GM19351 (cell line): ENCODE results near the gene MGME1.

Experiments used
- ATAC-seq: cut with Tn5 transposase; IDR thresholded peaks from one replicate; pipeline ENCODE4 v1.9.1; 2021; ENCODE audit warnings: mild to moderate bottlenecking, moderate library complexity; ENCODE audit not compliant: unreplicated experiment

MGME1 gene

DNA sequence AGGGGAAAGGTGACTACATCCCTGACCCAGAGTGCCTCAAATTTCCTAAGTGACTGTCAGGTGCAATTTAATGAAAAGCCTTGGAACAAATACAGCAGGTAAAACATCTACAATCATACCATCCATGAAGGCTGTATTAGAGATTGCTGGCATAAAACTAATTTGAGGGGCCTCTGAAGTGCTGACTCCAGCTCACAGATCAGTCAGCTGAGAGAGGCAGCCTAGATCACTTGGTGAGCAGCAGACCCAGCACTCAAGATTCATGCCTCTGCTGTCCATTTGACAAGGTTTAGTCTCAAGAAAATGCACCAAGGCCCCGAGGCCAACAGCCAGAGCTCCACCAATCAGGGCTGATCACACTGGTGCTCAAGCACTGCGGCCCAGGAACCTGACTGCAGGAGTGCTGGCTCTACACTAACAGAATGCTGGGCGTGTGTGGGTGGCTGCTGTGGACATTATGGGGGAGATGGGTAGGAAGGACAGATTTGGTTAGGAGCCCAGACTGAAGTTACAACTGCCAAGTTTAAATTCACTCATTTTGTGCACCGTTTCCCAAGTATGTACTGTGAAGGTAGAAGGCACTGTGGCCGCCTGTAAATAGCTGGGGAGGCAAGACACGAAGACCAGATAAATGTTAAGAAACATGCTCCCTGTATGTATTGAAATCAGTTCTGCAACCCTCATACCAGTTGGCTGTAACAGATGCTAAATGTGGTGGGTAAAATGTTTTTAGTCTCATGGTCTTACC, 28.4 kb upstream of the MGME1 start:
- ATAC-seq: no peak

DNA sequence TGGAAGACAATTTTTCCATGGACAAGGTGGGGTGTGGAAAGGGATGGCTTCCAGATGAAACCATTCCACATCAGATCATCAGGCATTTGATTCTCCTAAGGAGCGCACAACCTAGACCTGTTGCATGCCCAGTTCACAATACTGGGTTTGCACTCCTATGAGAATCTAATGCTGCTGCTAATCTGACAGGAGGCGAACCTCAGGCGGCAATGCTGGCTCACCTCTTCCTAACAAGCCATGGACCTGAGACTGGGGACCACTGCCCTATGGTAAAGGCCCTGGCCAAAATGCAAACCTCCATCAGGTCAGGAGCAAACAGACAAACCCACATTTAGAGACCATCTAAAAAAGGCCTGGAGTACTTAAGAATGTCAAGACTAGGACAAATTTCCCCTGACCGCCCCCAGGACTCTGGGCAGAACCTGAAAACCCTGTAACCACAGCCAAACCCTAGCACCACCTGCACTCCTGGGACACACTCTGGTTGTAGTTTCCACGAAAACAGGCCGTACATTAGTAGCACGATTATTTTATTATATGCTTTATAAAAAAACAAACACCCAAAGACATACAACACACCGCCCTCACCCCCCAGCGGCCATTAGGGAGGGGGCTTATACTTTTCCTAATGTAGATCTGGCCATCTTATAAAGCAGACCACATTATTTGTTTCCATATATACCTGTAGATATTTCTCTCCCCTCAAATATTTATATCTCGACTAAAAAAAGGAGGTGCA, 27.6 kb upstream of the MGME1 start:
- no peak for ATAC-seq

DNA sequence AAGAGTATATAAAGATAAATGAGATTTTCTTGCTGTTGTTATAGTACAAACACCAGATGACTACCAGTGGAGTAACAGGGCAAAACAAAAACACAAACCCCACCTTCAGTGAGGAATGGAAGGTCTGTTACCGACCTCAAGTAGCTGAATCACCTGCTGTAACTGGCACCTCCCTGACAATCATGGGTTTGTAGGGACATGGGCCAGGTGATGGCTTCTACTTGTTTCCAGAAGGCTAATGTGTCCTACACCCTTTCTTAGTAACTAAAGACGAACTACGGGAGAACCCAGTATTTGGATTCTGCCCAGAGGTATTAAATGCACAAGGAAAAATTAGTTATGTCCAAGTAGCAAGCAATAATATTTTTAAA, 27.0 kb upstream of the MGME1 start:
- ATAC-seq: no peak

DNA sequence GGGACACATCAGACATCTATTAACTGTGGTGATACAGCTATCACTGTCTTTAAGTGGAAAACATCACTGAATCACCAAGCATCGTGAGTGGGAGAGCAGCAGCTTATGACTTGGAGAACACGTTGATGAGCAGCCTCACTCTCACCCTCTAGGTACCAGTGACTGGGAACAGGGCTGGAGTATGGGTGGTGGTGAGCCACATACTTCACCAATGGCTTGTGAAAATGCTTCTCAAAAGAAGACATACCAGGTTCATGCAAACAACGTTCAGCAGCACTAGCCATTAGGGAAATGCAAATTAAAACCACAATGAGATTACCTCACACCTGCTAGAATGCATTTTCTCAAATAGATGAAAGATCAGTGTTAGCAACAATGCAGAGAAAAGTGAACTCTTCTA, 25.5 kb upstream of the MGME1 start:
- ATAC-seq: peak; percentile 78

DNA sequence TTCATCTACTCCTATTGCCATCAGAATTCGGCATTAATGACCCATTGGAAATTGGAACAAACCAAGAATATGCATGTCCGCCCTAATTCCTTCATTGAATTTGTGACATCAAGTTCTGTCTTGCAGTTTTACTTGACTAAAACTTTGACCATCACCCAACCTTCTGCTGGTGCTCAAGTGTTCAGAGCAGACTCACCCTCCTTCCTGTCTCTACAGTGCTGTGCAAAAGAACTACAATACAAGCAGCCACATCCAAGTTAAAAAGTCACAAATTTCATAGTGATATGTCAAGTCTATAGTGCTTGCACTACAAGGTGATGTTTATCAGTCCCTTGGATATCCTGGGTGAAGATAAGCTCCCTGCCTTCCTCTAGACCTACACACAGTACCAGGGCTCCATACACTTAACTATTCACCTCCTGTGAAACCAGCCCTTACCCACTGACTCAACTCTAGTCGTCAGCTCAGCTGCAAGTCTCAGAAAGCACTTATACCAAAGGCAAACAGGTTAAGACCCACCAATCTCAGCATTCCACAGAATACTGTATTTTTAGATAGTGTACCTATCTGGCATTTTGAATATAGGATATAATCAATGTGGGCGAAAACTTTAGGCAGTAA, 23.9 kb upstream of the MGME1 start:
- ATAC-seq: no peak

DNA sequence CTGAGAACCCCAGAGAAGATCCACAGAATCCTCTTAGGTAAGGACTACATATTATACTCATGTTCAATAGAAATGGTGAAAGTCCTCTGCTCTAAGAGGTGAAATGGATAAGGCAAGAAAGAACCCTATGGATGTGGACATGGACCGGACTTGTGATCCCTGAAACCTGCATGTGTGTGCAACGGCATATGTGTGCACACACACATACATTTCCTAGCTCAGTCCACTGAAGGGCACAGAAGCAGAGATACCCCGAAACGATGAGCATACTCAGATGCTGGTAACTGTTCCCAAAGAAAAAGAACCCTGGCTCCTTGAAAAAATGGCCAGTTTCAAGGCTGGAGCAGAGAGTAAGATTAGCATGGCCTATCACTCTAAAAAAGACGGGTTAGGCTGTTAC, 22.8 kb upstream of the MGME1 start:
- ATAC-seq: no peak

DNA sequence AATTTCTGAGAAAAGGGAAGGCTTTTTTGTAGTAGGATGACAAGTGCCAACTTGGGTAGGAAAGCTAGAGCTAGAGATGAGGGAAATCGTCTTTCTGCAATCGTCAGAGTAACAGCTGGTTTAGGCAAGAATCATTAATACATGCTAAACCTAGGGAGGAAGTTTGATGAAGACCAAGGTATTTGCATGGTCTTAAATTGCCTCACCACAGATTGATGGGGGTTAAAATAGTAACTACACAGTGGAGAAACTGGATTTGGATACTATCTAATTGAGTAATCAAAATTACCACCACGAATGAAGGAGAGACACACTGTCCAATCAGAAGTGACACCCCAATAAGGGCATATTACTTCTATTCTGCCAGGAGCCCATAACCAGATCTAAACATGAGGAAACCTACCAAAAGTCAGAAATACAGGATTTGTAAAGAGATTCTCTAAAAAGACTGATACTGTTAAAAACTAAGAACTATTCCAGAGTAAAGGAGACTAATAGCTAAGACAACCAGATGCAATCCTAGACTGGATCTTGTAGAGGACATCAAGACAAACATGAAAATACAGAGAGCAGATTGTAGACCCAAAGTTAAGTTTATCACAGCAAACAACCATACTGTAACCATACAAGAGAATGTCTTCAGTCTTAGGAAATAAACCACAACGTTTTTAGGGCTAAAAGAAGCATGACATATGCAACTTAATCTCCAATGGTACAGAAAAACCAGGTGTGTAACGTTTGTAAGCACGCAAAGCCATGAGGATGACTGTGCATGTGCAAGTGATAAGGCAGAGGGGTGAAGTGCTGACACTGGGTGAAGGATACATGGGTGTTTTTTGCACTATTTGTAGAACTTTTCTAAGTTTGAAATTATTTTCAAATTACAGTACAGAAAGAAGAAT, 22.0 kb upstream of the MGME1 start:
- ATAC-seq: no peak

DNA sequence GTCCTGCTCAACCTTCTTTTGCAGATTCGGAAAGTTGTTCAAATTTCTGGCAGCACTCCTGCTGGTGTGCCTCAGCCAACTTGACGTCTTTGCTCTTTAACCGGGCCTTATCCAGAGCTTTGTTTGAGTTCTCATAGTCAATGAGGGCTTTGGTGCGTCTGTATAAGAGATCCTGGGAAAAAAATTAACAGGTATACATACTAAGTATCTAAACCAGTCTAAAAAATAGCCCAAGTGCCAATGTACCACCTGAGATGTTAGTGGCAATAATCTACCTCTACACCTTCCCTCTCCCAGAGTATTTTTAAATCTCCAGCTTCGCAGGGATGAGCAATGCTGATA, 21.4 kb upstream of the MGME1 start:
- no peak for ATAC-seq

DNA sequence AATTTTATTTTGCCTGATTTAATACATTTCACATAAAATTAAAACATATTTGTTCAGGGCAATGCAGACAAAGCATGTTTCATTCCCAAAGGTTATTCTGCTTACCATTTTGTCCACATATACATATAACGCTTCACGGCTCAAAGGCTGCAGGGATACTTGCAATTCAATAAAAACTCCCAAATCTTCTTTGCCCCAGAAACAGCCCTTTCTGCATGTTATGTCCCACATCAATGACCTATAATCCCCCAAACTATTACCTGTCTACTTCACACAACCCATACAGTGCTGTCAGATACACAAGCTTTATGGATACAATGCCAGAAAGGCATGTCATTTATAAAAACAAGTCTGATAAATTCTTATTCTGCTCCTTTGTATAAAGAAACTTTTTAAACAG, 20.4 kb upstream of the MGME1 start:
- no peak for ATAC-seq

DNA sequence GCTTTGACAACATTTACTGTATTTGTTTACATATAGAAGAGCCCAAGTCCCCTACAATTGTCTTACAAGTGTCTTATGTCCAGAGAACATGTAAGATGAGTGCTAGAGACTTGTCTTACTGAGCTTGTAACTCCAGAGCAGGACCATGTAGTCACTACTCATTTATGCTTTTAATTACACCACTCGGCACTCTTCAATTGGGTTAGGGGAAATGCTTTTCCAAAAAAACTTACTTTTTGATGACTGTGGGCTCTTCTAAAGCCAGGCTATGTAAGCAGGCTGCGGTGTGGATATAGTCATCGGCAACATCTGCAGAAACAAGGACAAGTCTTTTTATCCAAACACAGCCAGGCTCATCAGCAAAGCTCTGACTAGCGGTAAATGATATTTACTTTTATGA, 18.9 kb upstream of the MGME1 start:
- ATAC-seq: no peak

DNA sequence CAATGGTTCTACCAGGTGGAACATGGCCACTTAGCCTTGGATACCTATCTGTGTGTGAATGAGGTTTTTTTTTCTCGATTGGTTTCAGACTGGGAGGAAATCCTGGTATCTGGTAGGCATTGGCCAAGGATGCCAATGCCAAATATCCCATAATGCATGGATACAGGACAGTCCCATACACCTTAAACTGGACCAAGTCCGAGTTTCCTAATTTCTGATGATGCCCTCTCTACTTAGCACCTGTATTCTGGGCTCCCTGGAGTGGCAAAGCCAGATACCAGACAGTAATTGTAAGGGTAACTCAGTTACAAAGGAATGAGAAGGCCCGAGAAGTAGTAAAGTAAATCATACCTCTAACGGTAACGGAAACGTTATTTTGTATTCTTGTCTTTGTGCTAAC, 18.1 kb upstream of the MGME1 start:
- ATAC-seq: no peak

DNA sequence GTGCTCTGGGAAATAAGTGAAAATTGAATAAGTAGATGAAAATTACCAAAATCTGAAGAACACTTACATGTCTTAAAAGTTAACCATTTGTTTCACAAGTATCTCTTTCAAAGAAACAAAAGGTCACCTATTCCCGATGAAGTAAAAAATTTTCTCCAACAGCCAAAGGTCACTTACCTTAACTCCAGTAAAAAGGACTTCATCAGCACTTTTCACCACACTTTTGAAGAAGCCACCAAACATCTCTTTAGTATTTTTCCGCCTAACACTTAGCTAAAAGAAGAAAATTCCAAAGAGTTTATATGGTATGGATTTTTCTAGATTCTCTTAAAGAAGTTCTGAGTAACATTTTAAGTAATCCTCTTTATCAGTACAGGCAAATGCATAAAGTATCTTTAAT, 17.5 kb upstream of the MGME1 start:
- no peak for ATAC-seq

DNA sequence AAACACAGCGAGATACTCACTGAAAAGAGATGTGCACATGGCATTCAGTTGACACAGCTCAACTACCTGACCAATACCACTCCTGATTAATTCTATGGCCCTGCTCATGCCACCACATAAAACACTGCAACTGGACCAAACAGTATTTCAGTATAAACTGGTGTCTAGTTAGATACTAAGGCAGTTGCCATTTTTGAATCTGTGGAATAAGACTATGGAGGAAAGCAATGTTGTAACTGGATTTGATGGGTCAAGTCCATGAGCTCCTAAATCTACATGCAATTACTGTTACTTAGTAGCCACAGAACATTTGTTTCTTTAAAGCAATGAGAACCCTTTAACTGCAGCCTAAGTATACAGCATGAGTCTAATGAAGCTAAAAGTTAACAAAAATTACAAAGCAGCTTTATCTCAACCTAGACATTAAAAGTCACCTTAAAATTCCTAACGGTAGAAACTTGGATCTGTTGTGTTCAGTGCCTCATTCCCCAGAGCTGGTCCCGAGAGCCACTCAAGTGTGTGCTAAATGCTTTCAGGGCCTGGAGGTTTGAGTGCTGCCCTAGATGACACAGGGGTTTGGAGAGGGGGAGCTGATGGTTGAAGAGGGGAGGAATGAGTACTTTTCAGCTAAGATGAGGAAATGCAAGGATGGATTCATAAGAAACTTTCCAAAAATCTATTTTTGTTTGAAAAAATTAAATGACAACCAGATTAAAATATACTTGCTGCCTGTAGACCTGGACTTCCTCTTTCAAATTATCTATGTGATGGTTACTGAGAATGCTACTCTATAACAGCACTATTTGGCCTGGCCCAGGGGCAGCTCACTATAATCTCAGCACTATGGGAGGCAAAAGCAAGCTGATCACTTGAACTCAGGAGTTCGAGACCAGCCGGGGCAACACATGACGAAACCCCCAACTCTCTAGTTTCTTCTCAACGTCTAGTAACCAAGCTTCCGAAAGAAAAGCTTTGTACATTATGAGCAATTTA, 15.8 kb upstream of the MGME1 start:
- no peak for ATAC-seq

DNA sequence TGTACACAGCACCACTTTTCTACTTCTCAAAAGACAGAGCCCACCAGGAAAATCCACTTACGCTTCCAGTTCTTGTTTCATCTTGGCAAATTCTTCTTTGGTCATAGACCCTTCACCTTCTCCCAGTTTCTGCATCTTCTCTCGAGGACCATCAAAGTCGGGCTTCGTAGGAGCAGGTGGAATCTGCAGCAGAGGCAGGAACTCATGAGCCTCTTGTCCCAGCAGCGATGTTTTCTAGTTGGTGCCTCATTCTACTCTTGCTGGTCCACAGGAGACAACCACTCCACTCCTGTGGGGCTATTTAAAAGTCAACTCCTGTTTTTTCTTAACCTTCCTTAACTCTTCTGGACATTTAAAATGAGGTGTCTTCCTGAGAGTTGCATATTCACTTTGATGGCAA, 14.9 kb upstream of the MGME1 start:
- ATAC-seq: no peak

DNA sequence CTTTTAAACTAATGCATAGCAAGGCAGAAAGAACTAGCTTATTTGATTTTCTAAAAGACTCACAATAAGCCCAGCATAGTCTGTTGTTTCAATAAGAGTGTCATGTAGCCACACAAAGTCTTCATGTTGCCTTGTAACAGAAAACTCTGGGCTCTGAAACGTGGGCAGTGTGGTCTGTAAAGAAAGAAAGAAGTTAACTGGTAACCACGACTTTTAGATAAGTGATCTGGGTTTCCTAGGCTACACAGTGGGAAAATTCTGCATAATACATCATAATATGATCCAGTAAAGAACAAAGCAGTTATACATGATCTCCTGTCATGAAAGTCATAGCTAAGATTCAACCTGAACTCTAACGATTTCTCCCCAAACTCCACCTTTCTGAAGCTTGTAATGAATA, 13.5 kb upstream of the MGME1 start:
- ATAC-seq: no peak

DNA sequence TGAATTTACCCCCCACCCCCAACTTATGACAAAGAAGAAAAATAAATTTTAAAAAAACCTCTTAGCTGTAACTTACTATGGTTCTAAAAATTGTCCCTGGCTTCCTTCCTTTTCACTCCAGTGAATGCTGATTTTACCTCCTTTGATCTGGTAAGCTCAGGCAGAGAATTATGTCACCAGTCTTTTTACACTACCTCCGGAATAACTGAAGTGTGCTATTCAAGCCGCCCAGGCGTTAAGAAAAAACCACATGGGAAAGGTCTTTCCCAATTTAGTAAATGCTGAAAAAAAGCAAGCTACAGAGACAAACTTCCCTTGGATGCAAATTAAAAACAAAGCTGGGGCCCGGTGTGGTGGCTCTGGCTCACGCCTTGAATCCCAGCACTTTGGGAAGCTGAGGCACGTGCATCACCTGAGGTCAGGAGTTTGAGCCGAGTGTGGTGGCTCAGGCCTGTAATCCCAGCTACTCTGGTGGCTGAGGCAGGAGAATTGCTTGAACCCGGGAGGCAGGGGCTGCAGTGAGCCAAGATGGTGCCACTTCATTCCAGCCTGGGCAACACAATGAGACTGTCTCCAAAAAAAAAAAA, 12.6 kb upstream of the MGME1 start:
- no peak for ATAC-seq

DNA sequence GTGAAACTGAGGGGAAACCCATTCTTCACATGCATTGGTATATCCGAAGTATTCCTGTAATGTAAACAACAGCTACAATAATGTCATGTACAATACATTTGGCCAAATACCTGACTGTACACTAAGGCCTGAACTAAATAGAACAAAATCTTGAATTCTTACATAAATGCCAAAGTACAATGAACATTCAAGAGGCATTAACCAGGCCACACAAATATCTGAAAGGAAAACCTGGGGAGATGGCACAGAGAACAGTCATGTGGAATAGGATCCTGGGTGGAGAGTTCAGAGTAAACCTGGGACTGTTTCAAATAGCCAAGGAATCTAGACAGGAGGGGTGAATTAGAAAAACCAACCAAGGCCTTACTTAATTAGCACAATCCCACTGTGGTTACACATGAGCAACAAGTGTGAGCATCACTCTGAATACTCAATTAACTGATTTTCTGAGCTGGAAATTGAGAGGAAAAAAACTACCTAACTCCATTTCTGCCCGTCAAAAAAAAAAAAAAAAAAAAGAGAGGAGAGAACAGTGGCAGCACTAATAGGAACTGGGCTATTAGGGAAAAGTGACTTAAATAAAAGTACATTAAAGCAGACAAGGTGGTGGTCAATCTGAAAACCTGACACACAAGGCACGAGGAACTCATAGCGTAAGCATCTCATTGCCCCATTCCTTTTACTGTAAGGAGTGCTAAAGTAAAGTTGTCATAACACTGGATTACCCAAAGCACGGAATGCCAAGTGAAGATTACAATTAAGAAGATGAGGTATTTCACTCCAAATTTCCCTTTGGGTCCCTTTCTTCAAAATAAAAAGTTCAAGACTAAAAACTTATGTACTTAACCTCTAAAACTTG, 11.1 kb upstream of the MGME1 start:
- no peak for ATAC-seq

DNA sequence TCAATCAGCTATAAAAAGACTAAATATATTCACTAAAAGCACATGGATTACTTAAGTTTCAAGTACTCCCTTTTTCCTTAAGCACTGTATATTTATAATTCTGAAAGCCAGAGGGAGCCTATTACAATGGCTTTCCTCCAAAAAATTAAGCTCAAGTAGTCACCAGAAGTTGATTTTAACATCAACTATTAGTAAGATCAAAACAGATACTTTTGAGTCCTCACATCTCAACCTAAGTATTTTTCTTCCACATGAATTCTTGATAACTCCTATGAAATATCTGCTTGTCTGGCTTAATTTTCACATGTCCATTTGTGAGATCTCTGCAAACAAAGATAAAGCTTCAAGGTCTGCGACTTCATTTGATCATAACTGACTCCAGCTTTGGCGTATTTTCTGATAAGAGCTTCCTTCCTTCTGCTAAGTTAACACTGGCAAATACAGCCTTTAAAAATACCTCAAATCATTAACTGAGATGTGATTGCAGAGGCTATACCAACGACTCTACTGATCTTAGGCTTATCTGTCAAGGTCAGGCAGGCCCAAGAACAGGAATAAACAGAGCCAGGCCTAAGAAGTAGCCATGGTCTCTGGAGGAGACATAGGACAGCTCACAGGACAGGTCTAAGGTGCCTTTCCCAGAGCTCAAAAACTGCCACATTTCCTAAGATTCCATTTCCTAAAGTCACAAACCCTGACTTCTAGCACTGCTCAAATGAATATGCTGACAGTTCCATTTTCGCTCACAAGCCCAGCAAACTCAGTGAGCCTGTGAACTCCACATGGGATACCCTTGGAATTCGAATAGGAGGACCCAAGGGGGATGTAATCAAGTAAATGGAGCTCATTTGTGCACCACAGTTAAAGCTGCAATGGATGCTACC, 10.2 kb upstream of the MGME1 start:
- ATAC-seq: no peak
